Right lobe of liver (tissue), 6 donors: ENCODE data around the gene TNXB. TPM values are rescaled to one million over a fixed set of nuclear protein-coding genes. Genes with fewer than 3 reads are reported as not detected.
A peak's percentile ranks its signal among the peaks of the same experiment; 100 is the strongest.

Source experiments
- ATAC-seq, 4 donors: fragments of 200-7000 bp; cut with Tn5 transposase; one replicate each; pipeline ENCODE4 v1.9.1; 2020; ENCODE audit warnings: mild to moderate bottlenecking in 4 of 4, moderate library complexity in 4 of 4
- DNase-seq, 3 donors: peaks; one replicate each; pipeline ENCODE4 v3.0.0-alpha.2; 2020
- H3K27ac ChIP-seq, 3 donors: fragments of 200-600 bp; one replicate each; pipeline ENCODE4 v1.8.0; 2022
- H3K27me3 ChIP-seq, 2 donors: fragments of 200-600 bp; one replicate each; pipeline ENCODE4 v1.8.0; 2022
- H3K36me3 ChIP-seq, 4 donors: fragments of 200-600 bp; sonication (generic) in 1 of 4; one replicate each; pipeline versions ENCODE4 v1.5.1 to v1.8.0; 2017 to 2022; ENCODE audit warnings: control low read depth in 1 of 4
- H3K4me1 ChIP-seq, 4 donors: fragments of 200-600 bp; sonication (generic) in 1 of 4; one replicate each; pipeline versions ENCODE4 v1.5.1 to v1.8.0; 2017 to 2022; ENCODE audit warnings: control low read depth in 1 of 4
- H3K4me3 ChIP-seq, 3 donors: fragments of 200-600 bp; one replicate each; pipeline ENCODE4 v1.8.0; 2022
- H3K9me3 ChIP-seq, 4 donors: fragments of 200-600 bp; sonication (generic) in 1 of 4; one replicate each; pipeline versions ENCODE4 v1.5.1 to v1.8.0; 2017 to 2022; ENCODE audit warnings: control low read depth in 1 of 4
- POLR2A ChIP-seq: fragments of 450-650 bp; IDR thresholded peaks from one replicate; pipeline ENCODE4 v1.6.1; 2017; ENCODE audit warnings: antibody characterized with exemption, mild to moderate bottlenecking
- WGBS: methylation state at CpG from one replicate; pipeline ENCODE4 v1.1.6; 2018; ENCODE audit warnings: low coverage, low lambda C conversion rate; ENCODE audit not compliant: insufficient coverage; ENCODE audit errors: missing lambda C conversion rate; 5-methylcytosine and 5-hydroxymethylcytosine counted together
- intact Hi-C, 2 donors: fragments of 100-400 bp; cut with DNase I; formaldehyde crosslinking; loops; one replicate each; pipeline versions ENCODE4 v1.11.2 to v1.14.1; 2022
- total RNA-seq, 6 experiments: library from RNA; depleted of rRNA in 2 of 6; stranded (reverse); fragments of >200 nt in 2 of 6; fragmentation: NEBNext Ultra II Directional in 3 of 6; extraction: Animal tissue kit (Norgen Biotek cat#: 25700) in 3 of 6; gene quantifications; one replicate each; pipeline versions ENCODE4 v1.1.0 to v1.2.4, GENCODE V29; 2016 to 2023
- TF ChIP-seq, protein P1 (sequence below), 4 donors: fragments of 200-600 bp in 3 of 4; fragments of 450-650 bp in 1 of 4; IDR thresholded peaks; one replicate each; pipeline versions ENCODE4 v1.5.1 to v1.8.0; 2016 to 2022; ENCODE audit warnings: antibody characterized with exemption in 4 of 4, mild to moderate bottlenecking in 2 of 4
- donor health status: DM: no; HTN: yes; CAD: no.
- donor health status: DM: no; HTN: no; CAD: no.
- donor health status: DM: no; HTN: no; CAD: no.
- donor health status: DM: no; HTN: yes; CAD: no.
- donor health status: DM: no; HTN: yes; CAD: no.

The TNXB gene
- total RNA-seq, 6 experiments from 2014 or later, result 7.2 to 28.3 (median 10.3) TPM

DNA sequence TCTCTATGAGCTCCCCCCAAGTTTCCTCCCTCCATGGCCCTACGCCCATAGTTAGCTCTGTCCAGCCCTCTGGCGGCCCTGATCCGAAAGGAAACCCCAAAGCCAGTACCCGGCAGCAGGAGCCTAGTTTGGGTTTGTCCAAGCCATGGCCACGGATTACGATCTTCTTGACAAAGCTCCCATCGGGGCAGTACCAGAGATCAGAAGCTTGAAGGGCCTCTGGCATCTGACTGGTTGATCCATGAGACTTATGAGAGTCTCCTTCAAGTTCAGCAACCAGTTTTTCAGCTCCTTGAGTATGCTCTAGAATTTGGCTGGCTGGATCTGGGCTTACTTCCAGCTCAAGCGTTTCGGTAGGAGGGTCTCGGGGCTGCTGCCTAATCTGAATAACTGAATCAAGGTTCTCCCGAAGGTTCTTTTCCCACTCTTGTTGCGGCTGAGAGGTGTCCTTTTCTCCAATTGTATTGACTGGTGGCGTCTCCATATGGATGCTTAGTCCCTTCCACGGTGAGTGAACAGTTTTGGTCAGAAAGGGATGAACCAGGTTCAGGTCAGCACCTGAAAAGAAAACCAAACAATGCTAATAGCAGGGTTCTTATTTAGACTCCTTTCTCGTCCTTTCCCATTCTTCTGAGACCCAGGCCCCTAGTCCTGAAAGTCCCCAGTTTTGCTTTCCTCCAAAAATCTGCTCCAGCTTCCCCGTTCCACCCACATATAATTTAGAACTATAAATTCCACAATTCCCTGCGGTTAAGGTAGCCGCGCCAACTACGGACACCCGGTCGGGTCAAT, 20.4 kb upstream of the TNXB start:
- no peak for DNase-seq
- Histone ChIP-seq H3K4me3 (peak overlapping the region; percentile 52 to 61 (median 55)), H3K9me3 (no peaks in the 10 kb centered on the region), H3K4me1 (peaks cover 0 to 28% (median 13%) of the 10 kb centered on the region in 4 donors), H3K27ac (peak overlapping the region; percentile 74 to 85 (median 81)), H3K27me3 (no peaks in the 10 kb centered on the region), H3K36me3 (peaks cover 0 to 19% (median 8%) of the 10 kb centered on the region in 4 donors)
- peak; percentile 52 to 60 (median 56) for ATAC-seq
- 31% methylated on average over 19 of the region's 22 CpGs for WGBS
- intact Hi-C loops, result no loop called here
- TF ChIP-seq POLR2A, result no peak
- TF ChIP-seq, protein P1, sequence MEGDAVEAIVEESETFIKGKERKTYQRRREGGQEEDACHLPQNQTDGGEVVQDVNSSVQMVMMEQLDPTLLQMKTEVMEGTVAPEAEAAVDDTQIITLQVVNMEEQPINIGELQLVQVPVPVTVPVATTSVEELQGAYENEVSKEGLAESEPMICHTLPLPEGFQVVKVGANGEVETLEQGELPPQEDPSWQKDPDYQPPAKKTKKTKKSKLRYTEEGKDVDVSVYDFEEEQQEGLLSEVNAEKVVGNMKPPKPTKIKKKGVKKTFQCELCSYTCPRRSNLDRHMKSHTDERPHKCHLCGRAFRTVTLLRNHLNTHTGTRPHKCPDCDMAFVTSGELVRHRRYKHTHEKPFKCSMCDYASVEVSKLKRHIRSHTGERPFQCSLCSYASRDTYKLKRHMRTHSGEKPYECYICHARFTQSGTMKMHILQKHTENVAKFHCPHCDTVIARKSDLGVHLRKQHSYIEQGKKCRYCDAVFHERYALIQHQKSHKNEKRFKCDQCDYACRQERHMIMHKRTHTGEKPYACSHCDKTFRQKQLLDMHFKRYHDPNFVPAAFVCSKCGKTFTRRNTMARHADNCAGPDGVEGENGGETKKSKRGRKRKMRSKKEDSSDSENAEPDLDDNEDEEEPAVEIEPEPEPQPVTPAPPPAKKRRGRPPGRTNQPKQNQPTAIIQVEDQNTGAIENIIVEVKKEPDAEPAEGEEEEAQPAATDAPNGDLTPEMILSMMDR (IDR thresholded peaks at IDR 0.05), result no peak

DNA sequence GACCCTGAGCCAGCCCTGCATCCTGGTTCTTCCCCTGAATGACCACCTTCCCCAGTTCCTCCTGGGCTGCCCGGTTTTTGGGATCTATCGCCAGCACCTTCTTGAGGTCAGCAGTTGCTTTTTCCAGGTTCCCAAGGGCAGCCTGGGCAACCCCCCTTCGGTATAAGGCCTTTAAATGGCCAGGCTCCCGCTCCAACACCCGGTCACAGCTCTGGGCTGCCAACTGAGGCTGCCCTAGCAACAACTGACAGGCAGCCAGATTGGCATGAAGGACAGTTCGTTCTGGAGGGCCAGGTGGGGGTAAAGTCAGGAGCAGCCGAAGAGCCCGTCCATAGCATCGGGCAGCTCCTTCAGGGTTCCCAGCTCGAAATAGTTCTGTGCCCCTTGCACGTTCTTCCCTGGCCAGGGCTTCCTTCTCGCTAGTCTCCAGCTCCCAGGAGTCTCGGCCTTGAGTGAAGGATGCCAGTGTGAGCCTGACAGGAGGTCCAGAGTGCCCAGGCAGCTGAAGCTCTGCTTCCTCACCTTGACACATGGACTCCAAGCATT, 19.7 kb upstream of the TNXB start:
- DNase-seq, result no peak
- intact Hi-C loops, result no loop called here
- Histone ChIP-seq H3K36me3 (peaks cover 0 to 24% (median 8%) of the 10 kb centered on the region in 4 donors), H3K9me3 (no peaks in the 10 kb centered on the region), H3K27me3 (no peaks in the 10 kb centered on the region), H3K27ac (peak overlapping the region in 2 of 3 donors; percentile 19 to 74), H3K4me3 (peak overlapping the region; percentile 52 to 61 (median 55)), H3K4me1 (peaks cover 0 to 28% (median 13%) of the 10 kb centered on the region in 4 donors)
- ATAC-seq, result no peak
- 79% methylated on average over 4 of the region's 13 CpGs for WGBS
- TF ChIP-seq, protein P1 (IDR thresholded peaks at IDR 0.05), result no peak
- TF ChIP-seq POLR2A, result no peak

GRCh38 chr6:32127717-32128592, 18.8 kb upstream of the TNXB start, which contains the start of gene ATF6B:
Gene ATF6B, minus strand, starts transcription at chr6:32128246. Its CDS starts 39 bp downstream, at chr6:32128207.
- peak; percentile 89 to 96 (median 92) for ATAC-seq
- peak within 1 kb of the TSS; percentile 83 to 94 (median 91) for H3K4me3 ChIP-seq

DNA sequence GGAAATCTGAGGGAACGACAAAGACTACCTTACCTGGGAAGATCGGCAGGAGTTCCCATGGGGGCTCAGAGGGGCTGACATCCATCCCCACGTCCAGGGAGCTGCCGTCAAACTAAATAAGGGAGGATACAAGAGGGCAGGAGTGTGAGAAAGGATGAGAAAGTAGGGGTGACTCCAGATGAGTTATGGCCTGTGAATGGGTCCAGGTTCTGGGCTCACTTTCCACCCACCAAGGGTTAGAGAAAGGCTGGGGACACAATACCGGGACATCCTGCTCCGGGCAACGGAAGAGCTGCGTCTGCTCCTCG, 18.2 kb upstream of the TNXB start:
- no peak for DNase-seq
- H3K27ac ChIP-seq, result peak overlapping the region in 2 of 3 donors; percentile 49 to 61
- no peak for TF ChIP-seq POLR2A
- TF ChIP-seq, protein P1 (IDR thresholded peaks at IDR 0.05), result no peak
- peak overlapping the region; percentile 83 to 94 (median 91) for H3K4me3 ChIP-seq
- WGBS, result 23% methylated on average over 4 of the region's 9 CpGs
- peaks cover 0 to 28% (median 13%) of the 10 kb centered on the region in 4 donors for H3K4me1 ChIP-seq
- intact Hi-C loops, result no loop called here
- H3K36me3 ChIP-seq, result peaks cover 0 to 32% (median 8%) of the 10 kb centered on the region in 4 donors
- no peaks in the 10 kb centered on the region for H3K9me3 ChIP-seq
- no peaks in the 10 kb centered on the region for H3K27me3 ChIP-seq
- ATAC-seq, result no peak

More at GRCh38 chr6:32127717-32128592, 18.8 kb upstream of the TNXB start, which contains the start of gene ATF6B:
- WGBS, result 0% methylated on average over 31 of the region's 44 CpGs
- intact Hi-C loops, result no loop called here
- DNase-seq, result peak; percentile 97 to 99 (median 99)
- H3K27ac ChIP-seq, result peak within 1 kb of the TSS; percentile 61 to 75 (median 74)
- TF ChIP-seq, protein P1 (IDR thresholded peaks at IDR 0.05), result no peak
- TF ChIP-seq POLR2A, result peak; percentile 37
- H3K27me3 ChIP-seq, result no peaks in the 10 kb centered on the region
- H3K36me3 ChIP-seq, result peaks cover 0 to 27% (median 8%) of the 10 kb centered on the region in 4 donors
- no peaks in the 10 kb centered on the region for H3K9me3 ChIP-seq
- H3K4me1 ChIP-seq, result peaks cover 0 to 28% (median 13%) of the 10 kb centered on the region in 4 donors
